B cell (primary cell): Measurements from ENCODE around the gene GNB5. TPM values are rescaled to one million over a fixed set of nuclear protein-coding genes. Genes with fewer than 3 reads are reported as not detected.

Source experiments
- ATAC-seq: fragments of 200-7000 bp; cut with Tn5 transposase; one replicate; pipeline ENCODE4 v1.10.0; 2021; ENCODE audit warnings: low read depth, mild to moderate bottlenecking, moderate number of reproducible peaks, moderate library complexity
- CTCF ChIA-PET: fragments of 350-600 bp; sonication (Branson Sonifier 250); formaldehyde crosslinking; loops from one replicate; lab custom pipeline; 2021; ENCODE audit warnings: antibody characterized with exemption, inconsistent platforms; lab: Charles Lee
- POLR2A ChIA-PET: fragments of 350-600 bp; sonication (Branson Sonifier 250); formaldehyde crosslinking; loops from one replicate; lab custom pipeline; 2021; ENCODE audit warnings: antibody characterized with exemption; lab: Charles Lee
- DNase-seq: peaks from one replicate; pipeline ENCODE4 v3.0.0; 2013
- H2AFZ ChIP-seq: 2 replicates; pipeline ENCODE4 v1.6.1; 2012; ENCODE audit warnings: mild to moderate bottlenecking, low read depth, low read length; ENCODE audit not compliant: insufficient read depth, poor library complexity, severe bottlenecking
- H3K27ac ChIP-seq, 2 donors: 1 replicate in 1 of 2; 2 replicates in 1 of 2; pipeline ENCODE4 v1.5.1; 2012 to 2013; ENCODE audit warnings: low read length in 2 of 2, mild to moderate bottlenecking in 2 of 2, moderate library complexity in 1 of 2
- H3K27me3 ChIP-seq, 4 experiments: fragments of 200-600 bp in 1 of 4; sonication (generic) in 1 of 4; replicated peaks in 1 of 4; 1 replicate in 2 of 4; 2 replicates in 2 of 4; pipeline versions ENCODE4 v1.6.1 to v1.7.0; 2013 to 2016; ENCODE audit warnings: low read length in 3 of 4, mild to moderate bottlenecking in 2 of 4, mixed read lengths in 1 of 4, moderate library complexity in 1 of 4; ENCODE audit not compliant: insufficient read depth in 4 of 4, control insufficient read depth in 3 of 4; ENCODE audit errors: control extremely low read depth in 1 of 4
- H3K36me3 ChIP-seq, 2 experiments: replicated peaks in 1 of 2; 1 replicate in 1 of 2; 2 replicates in 1 of 2; pipeline versions ENCODE4 v1.6.1 to v1.7.1; 2013; ENCODE audit warnings: low read length in 1 of 2; ENCODE audit not compliant: insufficient read depth in 2 of 2, control insufficient read depth in 1 of 2; ENCODE audit errors: control extremely low read depth in 1 of 2, extremely low read depth in 1 of 2
- H3K4me1 ChIP-seq, 2 donors: fragments of 200-600 bp in 1 of 2; sonication (generic) in 1 of 2; 1 replicate in 1 of 2; 2 replicates in 1 of 2; pipeline versions ENCODE4 v1.5.1 to v1.6.1; 2013 to 2017; ENCODE audit warnings: low read length in 2 of 2; ENCODE audit not compliant: control insufficient read depth in 2 of 2, insufficient read depth in 2 of 2
- H3K4me2 ChIP-seq: replicated peaks from 2 replicates; pipeline ENCODE3; 2012; ENCODE audit warnings: mild to moderate bottlenecking, low read depth, low read length; ENCODE audit not compliant: poor library complexity, severe bottlenecking
- H3K4me3 ChIP-seq, 5 experiments: fragments of 200-600 bp in 1 of 5; sonication (generic) in 1 of 5; 1 replicate in 3 of 5; 2 replicates in 2 of 5; pipeline versions ENCODE4 v1.5.1 to v1.7.0; 2011 to 2016; ENCODE audit warnings: low read length in 4 of 5, mild to moderate bottlenecking in 4 of 5, low read depth in 2 of 5, control low read depth in 1 of 5, moderate library complexity in 1 of 5; ENCODE audit not compliant: insufficient read depth in 1 of 5; ENCODE audit errors: control extremely low read depth in 1 of 5, extremely low read depth in 1 of 5
- H3K79me2 ChIP-seq: fragments of 200-600 bp; sonication (generic); one replicate; pipeline ENCODE4 v1.6.0; 2016; ENCODE audit warnings: low read length; ENCODE audit not compliant: control insufficient read depth, insufficient read depth
- H3K9ac ChIP-seq: fragments of 200-600 bp; sonication (generic); 2 replicates; pipeline ENCODE4 v1.6.1; 2017; ENCODE audit warnings: mild to moderate bottlenecking, low read length, moderate library complexity
- H3K9me3 ChIP-seq, 3 donors: one replicate each; pipeline versions ENCODE4 v1.6.1 to v1.7.1; 2013; ENCODE audit warnings: low read length in 2 of 3; ENCODE audit not compliant: control insufficient read depth in 2 of 3, insufficient read depth in 1 of 3; ENCODE audit errors: control extremely low read depth in 1 of 3
- H4K20me1 ChIP-seq: 2 replicates; pipeline ENCODE4 v1.6.0; 2012; ENCODE audit warnings: mild to moderate bottlenecking, low read length; ENCODE audit not compliant: insufficient read depth, control insufficient read depth, poor library complexity, severe bottlenecking
- H3K27ac Mint-ChIP-seq: one replicate; pipeline ENCODE4 v1.8.0; 2021; ENCODE audit warnings: mixed read lengths
- H3K27me3 Mint-ChIP-seq: one replicate; pipeline ENCODE4 v1.8.0; 2021; ENCODE audit warnings: mixed read lengths
- H3K4me1 Mint-ChIP-seq: one replicate; pipeline ENCODE4 v1.8.0; 2021; ENCODE audit warnings: mixed read lengths
- H3K4me3 Mint-ChIP-seq: one replicate; pipeline ENCODE4 v1.8.0; 2021; ENCODE audit warnings: mixed read lengths
- H3K9me3 Mint-ChIP-seq: one replicate; pipeline ENCODE4 v1.8.0; 2022; ENCODE audit warnings: mixed read lengths; ENCODE audit not compliant: insufficient read depth
- CTCF ChIP-seq: fragments of 200-600 bp; IDR thresholded peaks from one replicate; pipeline ENCODE4 v1.8.0; 2022; ENCODE audit warnings: antibody characterized with exemption, mild to moderate bottlenecking
- EZH2 ChIP-seq: IDR thresholded peaks from 2 replicates; pipeline ENCODE4 v1.6.1; 2012; ENCODE audit warnings: borderline replicate concordance, low read depth, mild to moderate bottlenecking, moderate library complexity, low read length; ENCODE audit not compliant: insufficient read depth, poor library complexity, severe bottlenecking
- WGBS: methylation state at CpG from one replicate; pipeline ENCODE4 v1.1.5; 2013; ENCODE audit warnings: missing lambda C conversion rate; ENCODE audit not compliant: insufficient coverage; 5-methylcytosine and 5-hydroxymethylcytosine counted together
- intact Hi-C: fragments of 100-400 bp; cut with micrococcal nuclease; formaldehyde crosslinking; loops from one replicate; pipeline ENCODE4 v1.10.0; 2022
- polyA plus RNA-seq: library from polyadenylated mRNA; depleted of rRNA; stranded (reverse); fragments of >200 nt; gene quantifications from 2 replicates; pipeline ENCODE4 v1.2.3, GENCODE V29; 2012
- total RNA-seq, 2 donors: library from RNA; stranded (reverse); fragments of 120-200 nt in 1 of 2; gene quantifications; 1 replicate in 1 of 2; 2 replicates in 1 of 2; pipeline versions ENCODE4 v1.2.3 to v1.2.4, GENCODE V29; 2013 to 2022

The GNB5 gene
- total and polyA plus RNA-seq, 2 donors (not counting 1 experiment from before 2014, with no cell fraction given), result 58.5 to 142 TPM

GRCh38 chr15:52180851-52181450 lies 10.2 kb downstream of the GNB5 start:
- no peaks in the 10 kb centered on the region for H3K9me3 Mint-ChIP-seq
- Histone ChIP-seq H3K4me1 (peaks cover 33 to 48% of the 10 kb centered on the region in 2 donors), H3K36me3 (peaks cover 0 to 11% of the 10 kb centered on the region in 2 experiments), H3K4me2 (peak overlapping the region; percentile 87), H3K27ac (peak overlapping the region; percentile 97), H3K9me3 (no peaks in the 10 kb centered on the region), H3K27me3 (no peaks in the 10 kb centered on the region), H3K9ac (peak overlapping the region; percentile 90), H4K20me1 (peaks cover 28% of the 10 kb centered on the region), H2AFZ (peak overlapping the region; percentile 67), H3K79me2 (peaks cover 43% of the 10 kb centered on the region), H3K4me3 (peak overlapping the region; percentile 6 to 97 (median 87))
- H3K4me1 Mint-ChIP-seq, result peaks cover 57% of the 10 kb centered on the region
- H3K27me3 Mint-ChIP-seq, result no peaks in the 10 kb centered on the region
- CTCF ChIA-PET, result interaction anchor here (0.7 to 3.0 kb wide), 5 partner anchors 36 to 54 kb away, joined by 3 to 25 read pairs (median 9); no protein-coding TSS in a partner anchor
- ATAC-seq (no peak), DNase-seq (no peak)
- POLR2A ChIA-PET, result interaction anchor here (0.6 to 3.0 kb wide), 7 partner anchors 11 to 81 kb away, joined by 3 to 60 read pairs (median 8); no protein-coding TSS in a partner anchor
- TF ChIP-seq EZH2 (no peak), CTCF (no peak)
- peak overlapping the region; percentile 99 for H3K27ac Mint-ChIP-seq
- intact Hi-C loops, result loop anchor here (2.0 to 10.0 kb wide), 2 partner anchors 384 to 498 kb away; partner anchors contain the start of genes ARPP19 and ATOSA
- peak overlapping the region; percentile 93 for H3K4me3 Mint-ChIP-seq
- 90% methylated on average over 5 of the region's 10 CpGs for WGBS
